CD4-positive, alpha-beta memory T cell (primary cell): ENCODE measurements around the gene PLRG1. TPM values are rescaled to one million over a fixed set of nuclear protein-coding genes. Genes with fewer than 3 reads are reported as not detected.
A peak's percentile ranks its signal among the peaks of the same experiment; 100 is the strongest.

ENCODE experiments used
- CTCF ChIA-PET: fragments of 350-600 bp; sonication (Branson Sonifier 250); formaldehyde crosslinking; loops from one replicate; lab custom pipeline; 2021; ENCODE audit warnings: inconsistent platforms; ENCODE audit not compliant: partially characterized antibody; lab: Charles Lee
- POLR2A ChIA-PET: fragments of 350-600 bp; sonication (Branson Sonifier 250); formaldehyde crosslinking; loops from one replicate; lab custom pipeline; 2021; ENCODE audit not compliant: partially characterized antibody; lab: Charles Lee
- DNase-seq, 5 donors: peaks; one replicate each; pipeline versions ENCODE4 v3.0.0 to v3.0.0-alpha.2; 2020 to 2022; ENCODE audit warnings: mixed read lengths in 1 of 5
- H3K27ac ChIP-seq: one replicate; pipeline ENCODE4 v1.7.0; 2013; ENCODE audit warnings: low read depth, low read length
- H3K27me3 ChIP-seq: 2 replicates; pipeline ENCODE4 v1.7.0; 2013; ENCODE audit warnings: mild to moderate bottlenecking, low read length, moderate library complexity; ENCODE audit not compliant: insufficient read depth
- H3K36me3 ChIP-seq: 2 replicates; pipeline ENCODE4 v1.7.0; 2013; ENCODE audit warnings: mild to moderate bottlenecking, low read length, moderate library complexity; ENCODE audit not compliant: insufficient read depth
- H3K4me1 ChIP-seq: 2 replicates; pipeline ENCODE4 v1.7.0; 2013; ENCODE audit warnings: mild to moderate bottlenecking, low read length, moderate library complexity; ENCODE audit not compliant: insufficient read depth
- H3K4me3 ChIP-seq, 2 donors: one replicate each; pipeline ENCODE4 v1.7.0; 2013; ENCODE audit warnings: low read length in 2 of 2, mild to moderate bottlenecking in 1 of 2
- H3K9me3 ChIP-seq, 2 donors: one replicate each; pipeline ENCODE4 v1.7.0; 2013; ENCODE audit warnings: low read length in 2 of 2, control low read depth in 1 of 2; ENCODE audit not compliant: control insufficient read depth in 1 of 2
- H3K27ac Mint-ChIP-seq, 7 donors: one replicate each; pipeline ENCODE4 v1.8.0; 2020 to 2021; ENCODE audit warnings: mixed read lengths in 7 of 7, mild to moderate bottlenecking in 6 of 7, inconsistent platforms in 3 of 7, moderate library complexity in 3 of 7
- H3K27me3 Mint-ChIP-seq, 2 donors: one replicate each; pipeline ENCODE4 v1.8.0; 2020 to 2021; ENCODE audit warnings: mixed read lengths in 2 of 2
- H3K36me3 Mint-ChIP-seq, 2 donors: one replicate each; pipeline ENCODE4 v1.8.0; 2020 to 2021; ENCODE audit warnings: mixed read lengths in 2 of 2, inconsistent platforms in 1 of 2, mild to moderate bottlenecking in 1 of 2
- H3K4me1 Mint-ChIP-seq, 4 donors: one replicate each; pipeline ENCODE4 v1.8.0; 2020 to 2021; ENCODE audit warnings: mixed read lengths in 4 of 4, mild to moderate bottlenecking in 1 of 4
- H3K4me3 Mint-ChIP-seq, 8 donors: one replicate each; pipeline ENCODE4 v1.8.0; 2020 to 2021; ENCODE audit warnings: mixed read lengths in 8 of 8, mild to moderate bottlenecking in 7 of 8, moderate library complexity in 6 of 8, inconsistent platforms in 3 of 8
- H3K9me3 Mint-ChIP-seq, 8 donors: one replicate each; pipeline ENCODE4 v1.8.0; 2020 to 2021; ENCODE audit warnings: mixed read lengths in 8 of 8, mild to moderate bottlenecking in 5 of 8, inconsistent platforms in 3 of 8, moderate library complexity in 1 of 8
- intact Hi-C: fragments of 100-400 bp; cut with micrococcal nuclease; formaldehyde crosslinking; loops from one replicate; pipeline ENCODE4 v1.15.1; 2023
- polyA plus RNA-seq, 2 donors: library from polyadenylated mRNA; unstranded; fragments of 300-500 nt; fragmentation: Illumina TruSeq; gene quantifications; one replicate each; pipeline ENCODE4 v1.2.3, GENCODE V29; 2021
- total RNA-seq, 2 experiments: library from RNA; stranded (reverse); gene quantifications; one replicate each; pipeline ENCODE4 v1.2.3, GENCODE V29; 2021

The PLRG1 gene
- total and polyA plus RNA-seq, 4 experiments from 2014 or later, result 77.5 to 91.8 (median 83.1) TPM

- no peaks in the 10 kb centered on the region for H3K9me3 ChIP-seq
- peaks cover 0 to 4% (median 0%) of the 10 kb centered on the region in 8 donors for H3K9me3 Mint-ChIP-seq
- no peaks in the 10 kb centered on the region for H3K36me3 Mint-ChIP-seq
- no peak for DNase-seq
- peaks cover 8 to 24% (median 14%) of the 10 kb centered on the region in 4 donors for H3K4me1 Mint-ChIP-seq
- peaks cover 30 to 46% of the 10 kb centered on the region in 2 donors for H3K27me3 Mint-ChIP-seq
- CTCF ChIA-PET, result no interaction called here
- no peak overlapping the region for H3K4me3 ChIP-seq
- no peak overlapping the region for H3K27ac Mint-ChIP-seq
- H3K4me1 ChIP-seq, result no peaks in the 10 kb centered on the region
- no peaks in the 10 kb centered on the region for H3K36me3 ChIP-seq
- no peak overlapping the region for H3K27ac ChIP-seq
- POLR2A ChIA-PET, result no interaction called here
- intact Hi-C loops, result no loop called here
- peak overlapping the region; percentile 60 to 84 (median 68) for H3K4me3 Mint-ChIP-seq
- peaks cover 5% of the 10 kb centered on the region for H3K27me3 ChIP-seq
Measured at GRCh38 chr4:154490583-154491340, 59.4 kb downstream of the PLRG1 start.

GRCh38 chr4:154490234-154490582, 60.0 kb downstream of the PLRG1 start:
- intact Hi-C loops, result no loop called here
- Mint-ChIP-seq H3K4me3 (peak overlapping the region in 3 of 8 donors; percentile 15 to 62 (median 51)), H3K27me3 (peaks cover 30 to 45% of the 10 kb centered on the region in 2 donors), H3K4me1 (peaks cover 8 to 24% (median 14%) of the 10 kb centered on the region in 4 donors), H3K36me3 (no peaks in the 10 kb centered on the region), H3K9me3 (peaks cover 0 to 4% (median 0%) of the 10 kb centered on the region in 8 donors), H3K27ac (no peak overlapping the region)
- Histone ChIP-seq H3K4me1 (no peaks in the 10 kb centered on the region), H3K4me3 (no peak overlapping the region), H3K27ac (no peak overlapping the region), H3K27me3 (peaks cover 5% of the 10 kb centered on the region), H3K9me3 (no peaks in the 10 kb centered on the region), H3K36me3 (no peaks in the 10 kb centered on the region)
- DNase-seq, result no peak
- ChIA-PET POLR2A (no interaction called here), CTCF (no interaction called here)

GRCh38 chr4:154489558-154490233, 60.5 kb downstream of the PLRG1 start:
- H3K4me3 Mint-ChIP-seq, result peak overlapping the region in 2 of 8 donors; percentile 15 to 51
- H3K4me1 Mint-ChIP-seq, result peaks cover 8 to 24% (median 14%) of the 10 kb centered on the region in 4 donors
- no peak overlapping the region for H3K27ac ChIP-seq
- peaks cover 0 to 4% (median 0%) of the 10 kb centered on the region in 8 donors for H3K9me3 Mint-ChIP-seq
- POLR2A ChIA-PET, result no interaction called here
- no peak for DNase-seq
- H3K36me3 ChIP-seq, result no peaks in the 10 kb centered on the region
- H3K27me3 Mint-ChIP-seq, result peaks cover 30 to 45% of the 10 kb centered on the region in 2 donors
- CTCF ChIA-PET, result no interaction called here
- H3K4me1 ChIP-seq, result no peaks in the 10 kb centered on the region
- no peak overlapping the region for H3K4me3 ChIP-seq
- H3K9me3 ChIP-seq, result no peaks in the 10 kb centered on the region
- no peak overlapping the region for H3K27ac Mint-ChIP-seq
- intact Hi-C loops, result no loop called here
- H3K36me3 Mint-ChIP-seq, result no peaks in the 10 kb centered on the region
- peaks cover 5% of the 10 kb centered on the region for H3K27me3 ChIP-seq

- ChIA-PET CTCF (no interaction called here), POLR2A (no interaction called here)
- Histone ChIP-seq H3K27ac (no peak overlapping the region), H3K4me1 (no peaks in the 10 kb centered on the region), H3K27me3 (peaks cover 5% of the 10 kb centered on the region), H3K4me3 (no peak overlapping the region), H3K9me3 (no peaks in the 10 kb centered on the region), H3K36me3 (no peaks in the 10 kb centered on the region)
- H3K9me3 Mint-ChIP-seq, result peaks cover 0 to 4% (median 0%) of the 10 kb centered on the region in 8 donors
- peaks cover 5 to 18% (median 10%) of the 10 kb centered on the region in 4 donors for H3K4me1 Mint-ChIP-seq
- no peak overlapping the region for H3K27ac Mint-ChIP-seq
- H3K4me3 Mint-ChIP-seq, result no peak overlapping the region
- intact Hi-C loops, result no loop called here
- DNase-seq, result no peak
- H3K36me3 Mint-ChIP-seq, result no peaks in the 10 kb centered on the region
- H3K27me3 Mint-ChIP-seq, result peaks cover 20 to 27% of the 10 kb centered on the region in 2 donors
Measured at GRCh38 chr4:154487145-154487544, 63.1 kb downstream of the PLRG1 start.

GRCh38 chr4:154485127-154485773, 65.0 kb downstream of the PLRG1 start:
- H3K4me3 Mint-ChIP-seq, result no peak overlapping the region
- H3K27ac Mint-ChIP-seq, result no peak overlapping the region
- no peaks in the 10 kb centered on the region for H3K9me3 ChIP-seq
- no peaks in the 10 kb centered on the region for H3K4me1 ChIP-seq
- H3K27me3 ChIP-seq, result peaks cover 5% of the 10 kb centered on the region
- DNase-seq, result no peak
- POLR2A ChIA-PET, result no interaction called here
- no peaks in the 10 kb centered on the region for H3K36me3 Mint-ChIP-seq
- CTCF ChIA-PET, result no interaction called here
- H3K27ac ChIP-seq, result no peak overlapping the region
- H3K36me3 ChIP-seq, result no peaks in the 10 kb centered on the region
- no peak overlapping the region for H3K4me3 ChIP-seq
- peaks cover 11 to 19% of the 10 kb centered on the region in 2 donors for H3K27me3 Mint-ChIP-seq
- peaks cover 0 to 4% (median 0%) of the 10 kb centered on the region in 8 donors for H3K9me3 Mint-ChIP-seq
- H3K4me1 Mint-ChIP-seq, result peaks cover 0 to 6% (median 0%) of the 10 kb centered on the region in 4 donors
- intact Hi-C loops, result no loop called here

Other genes with a start within 250 kb of the PLRG1 start
- gene DCHS2, start 58.6 kb downstream of the PLRG1 start, total RNA-seq, result under 1 TPM; 0.14 to 0.17 TPM
- under 1 TPM in 1 of 2 donors, not detected in 1; 0.33 TPM for gene DCHS2, start 58.6 kb downstream of the PLRG1 start, polyA plus RNA-seq
- gene FGB, start 12.6 kb upstream of the PLRG1 start, total RNA-seq, result not detected
- gene FGB, start 12.6 kb upstream of the PLRG1 start, polyA plus RNA-seq, result not detected
- gene FGA, start 40.3 kb upstream of the PLRG1 start, total RNA-seq, result not detected
- gene FGA, start 40.3 kb upstream of the PLRG1 start, polyA plus RNA-seq, result not detected
- gene FGG, start 62.3 kb upstream of the PLRG1 start, total RNA-seq, result not detected
- gene FGG, start 62.3 kb upstream of the PLRG1 start, polyA plus RNA-seq, result not detected
- gene LRAT, start 193.6 kb upstream of the PLRG1 start, total RNA-seq, result not detected
- gene LRAT, start 193.6 kb upstream of the PLRG1 start, polyA plus RNA-seq, result not detected
- not detected for gene RBM46, start 230.9 kb upstream of the PLRG1 start, total RNA-seq
- gene RBM46, start 230.9 kb upstream of the PLRG1 start, polyA plus RNA-seq, result not detected